GM19193 (cell line): ENCODE data around the gene CSPG4.

ENCODE experiments used
- POLR2A ChIP-seq: IDR thresholded peaks from 4 replicates; pipeline ENCODE4 v1.6.1; 2011; ENCODE audit not compliant: insufficient read depth, insufficient read length; ENCODE audit errors: extremely low read depth

Gene CSPG4

DNA sequence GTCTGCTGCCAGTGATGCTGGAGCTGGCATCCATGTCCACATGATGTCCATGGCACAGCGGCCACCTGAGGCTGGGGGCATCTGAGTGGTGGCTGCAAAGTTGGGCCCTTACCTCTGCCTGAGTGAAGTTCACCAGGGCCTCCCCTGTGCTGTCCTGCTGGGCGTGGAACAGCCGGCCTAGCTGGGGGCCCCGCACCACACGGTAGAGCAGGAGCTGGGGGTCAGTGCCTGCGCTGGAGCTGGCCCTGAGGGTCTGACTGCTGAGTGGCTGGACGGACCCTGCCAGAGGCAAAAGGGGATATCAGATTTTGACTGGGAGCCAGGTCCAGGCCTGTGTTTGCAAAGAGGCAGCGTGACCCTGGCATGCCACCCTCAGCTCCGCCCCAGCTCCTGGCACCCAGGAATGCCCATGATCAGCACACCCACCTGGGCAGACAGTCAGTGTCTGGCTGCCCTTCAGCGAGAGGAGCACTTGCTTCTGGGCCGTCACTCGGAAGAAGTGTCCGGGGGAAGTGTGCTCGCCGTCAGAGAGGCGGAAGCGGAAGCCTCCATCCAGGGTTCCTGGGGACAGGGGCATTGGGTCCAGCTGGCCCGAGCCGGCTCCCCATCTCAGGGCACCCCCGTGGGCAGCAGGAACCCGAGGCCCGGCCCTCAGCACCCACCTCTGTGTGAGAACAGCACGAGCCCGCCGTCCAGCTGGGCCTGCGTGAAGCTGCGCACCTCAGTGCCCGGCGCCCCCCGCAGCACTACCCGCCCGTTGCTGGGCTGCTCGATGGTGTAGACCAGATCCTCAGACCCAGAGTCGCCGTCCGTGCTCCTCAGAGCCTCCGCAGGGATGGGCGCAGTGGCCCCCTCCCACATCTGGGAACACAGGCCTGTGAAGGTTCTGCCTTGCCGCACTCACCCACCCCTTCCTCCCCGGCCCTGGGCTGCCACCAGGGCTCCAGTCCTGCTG is 30.2 kb downstream of the CSPG4 start:
- TF ChIP-seq POLR2A: no peak

DNA sequence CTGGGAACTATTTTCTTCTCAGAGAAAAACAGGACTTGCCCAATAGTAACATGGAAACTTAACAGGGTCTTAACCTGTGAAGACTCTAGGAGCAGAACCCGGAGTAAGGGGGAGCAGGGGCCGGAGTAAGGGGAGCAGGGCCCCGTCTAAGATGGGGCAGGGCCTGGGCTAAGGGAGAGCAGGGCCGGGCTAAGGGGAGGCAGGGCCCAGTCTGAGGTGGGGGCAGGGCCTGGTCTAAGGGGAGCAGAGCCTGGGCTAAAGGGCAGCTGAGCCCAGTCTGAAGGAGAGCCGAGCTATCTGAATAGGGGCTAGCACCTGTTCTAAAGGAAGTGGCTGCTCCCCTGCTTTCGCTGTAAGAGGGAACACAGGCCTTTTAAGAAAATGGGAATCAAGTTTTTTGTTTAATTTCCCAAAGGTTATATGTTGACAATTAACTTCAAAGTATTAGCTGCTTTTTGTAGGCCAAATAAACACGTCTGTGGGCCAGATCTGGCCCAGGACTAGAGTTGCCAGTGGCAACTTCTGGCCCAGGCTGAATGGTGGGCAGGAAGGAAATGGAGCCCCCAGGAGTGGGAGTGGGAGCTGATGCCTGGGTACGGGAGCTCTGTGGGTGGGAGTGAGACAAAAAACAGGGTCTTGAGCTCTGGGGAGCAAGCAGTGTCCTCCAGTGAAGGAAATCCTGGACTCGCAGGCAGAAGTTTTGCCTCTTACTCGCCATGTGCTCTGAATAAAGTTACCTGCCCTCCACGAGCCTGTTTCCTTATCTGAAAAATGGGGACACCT is 32.5 kb downstream of the CSPG4 start:
- TF ChIP-seq POLR2A: no peak

DNA sequence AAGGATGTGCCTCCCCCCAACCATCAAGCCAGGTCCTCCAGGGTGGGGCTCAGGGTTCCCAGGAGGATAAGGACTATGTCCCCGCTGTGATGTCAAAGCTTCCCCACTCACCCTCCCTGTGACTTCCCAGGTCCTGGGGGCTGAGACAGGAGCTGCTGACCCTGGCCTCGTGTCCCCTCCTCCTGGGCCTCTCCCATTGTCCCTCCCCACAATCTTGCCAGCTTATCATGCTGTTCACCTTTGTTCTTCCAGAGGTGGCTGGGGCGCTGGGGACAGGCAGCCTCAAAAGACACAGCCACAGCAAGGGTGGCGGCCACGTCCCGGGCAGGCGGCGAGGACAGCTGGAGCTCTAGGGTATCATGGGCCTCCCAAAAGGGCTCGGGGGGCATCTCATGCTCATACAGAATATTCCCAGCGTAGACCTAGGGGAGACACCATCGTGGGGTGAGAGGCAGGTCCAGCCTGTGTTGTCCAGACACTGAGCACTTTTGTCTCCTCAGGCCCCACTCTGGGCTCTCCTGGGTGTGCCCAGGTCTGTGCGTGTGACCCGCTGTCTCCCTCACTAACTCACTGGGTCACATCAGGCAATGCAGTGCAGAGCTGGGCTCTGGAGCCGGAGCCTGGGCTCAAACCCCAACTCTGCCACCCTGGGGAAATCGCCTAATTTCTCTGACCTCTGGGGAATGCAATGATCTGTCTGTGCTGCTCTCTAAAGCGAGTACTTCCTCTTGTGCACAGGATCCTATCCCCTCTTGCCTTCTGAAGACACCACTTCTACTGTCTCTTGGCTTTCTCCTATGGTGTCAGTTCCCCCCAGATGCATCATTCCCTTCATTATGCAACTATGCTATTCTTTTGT is 35.0 kb downstream of the CSPG4 start:
- TF ChIP-seq POLR2A: no peak

DNA sequence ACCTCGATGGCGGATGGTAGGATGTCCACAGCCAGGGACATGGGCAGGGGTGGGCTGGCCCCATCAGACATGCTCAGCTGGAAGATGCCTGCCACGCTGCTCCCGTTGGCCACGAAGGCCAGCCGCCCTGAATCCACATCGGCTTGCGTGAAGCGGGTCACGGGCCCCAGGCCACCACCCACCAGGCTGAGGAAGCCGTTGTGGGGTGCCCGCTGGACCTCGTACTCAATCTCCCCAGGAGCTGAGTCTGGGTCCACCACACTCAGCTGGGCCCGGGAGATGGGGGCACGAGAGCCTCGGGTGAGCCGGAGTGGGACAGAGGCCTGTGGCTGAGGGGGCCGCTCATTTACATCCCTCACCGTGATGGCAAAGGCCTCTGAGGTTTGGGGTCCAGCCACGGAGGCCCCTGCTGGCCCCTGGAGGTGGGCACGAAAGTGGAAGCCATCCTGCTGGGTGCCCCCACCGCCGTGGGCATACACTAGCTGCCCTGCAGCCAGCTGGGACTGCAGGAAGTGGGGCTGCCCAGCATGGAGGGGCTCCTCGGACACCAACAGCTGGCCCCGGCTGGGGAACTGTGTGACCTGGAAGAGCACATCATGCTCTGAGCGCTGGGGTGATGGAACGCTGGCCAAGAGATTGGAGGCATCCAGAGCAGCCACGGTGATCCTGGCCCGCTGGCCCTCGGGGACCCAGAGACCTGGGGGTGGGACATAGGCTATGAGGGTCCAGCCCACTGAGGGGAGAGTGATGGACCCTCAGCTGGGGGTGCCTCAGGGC is 35.8 kb downstream of the CSPG4 start:
- no peak for TF ChIP-seq POLR2A

DNA sequence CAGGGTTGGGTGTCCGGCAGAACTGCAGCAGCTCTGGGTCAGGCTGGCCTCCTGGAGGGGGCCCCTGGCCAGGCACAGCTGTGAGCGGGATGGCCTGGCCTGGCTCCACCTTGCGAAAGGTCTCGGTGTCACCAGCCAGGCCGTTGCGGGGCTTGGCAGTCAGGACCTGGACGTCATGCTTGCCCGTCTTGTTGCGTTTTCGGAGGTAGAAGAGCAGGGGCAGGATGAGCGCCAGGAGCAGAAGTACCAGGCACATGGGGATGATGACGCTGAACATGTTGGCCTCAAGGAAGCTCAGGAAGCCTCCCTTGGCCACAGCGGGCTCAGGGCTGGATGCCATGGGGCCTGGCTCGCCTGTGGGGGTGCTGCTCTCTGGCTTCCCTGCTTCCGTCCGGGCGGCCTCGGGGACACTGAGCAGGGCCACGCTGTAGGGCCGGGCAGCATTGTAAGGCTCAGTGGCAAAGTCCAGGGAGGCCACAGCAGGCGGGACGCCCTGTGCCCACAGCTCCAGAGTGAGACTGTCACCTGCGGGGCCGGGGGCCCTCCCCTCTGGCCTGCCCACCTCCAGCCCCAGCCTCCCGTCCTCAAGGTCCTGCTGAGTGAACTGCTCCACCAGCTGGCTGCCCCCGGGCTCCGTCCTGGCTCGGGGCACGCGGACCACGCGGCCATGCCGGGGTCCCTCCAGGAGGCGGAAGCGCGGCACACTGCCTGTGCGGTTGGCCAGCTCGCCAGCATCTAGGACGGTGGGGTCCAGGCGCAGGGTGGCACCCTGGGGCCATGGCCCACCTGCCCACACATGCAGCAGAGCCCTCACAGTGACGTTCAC is 36.9 kb downstream of the CSPG4 start:
- no peak for TF ChIP-seq POLR2A

DNA sequence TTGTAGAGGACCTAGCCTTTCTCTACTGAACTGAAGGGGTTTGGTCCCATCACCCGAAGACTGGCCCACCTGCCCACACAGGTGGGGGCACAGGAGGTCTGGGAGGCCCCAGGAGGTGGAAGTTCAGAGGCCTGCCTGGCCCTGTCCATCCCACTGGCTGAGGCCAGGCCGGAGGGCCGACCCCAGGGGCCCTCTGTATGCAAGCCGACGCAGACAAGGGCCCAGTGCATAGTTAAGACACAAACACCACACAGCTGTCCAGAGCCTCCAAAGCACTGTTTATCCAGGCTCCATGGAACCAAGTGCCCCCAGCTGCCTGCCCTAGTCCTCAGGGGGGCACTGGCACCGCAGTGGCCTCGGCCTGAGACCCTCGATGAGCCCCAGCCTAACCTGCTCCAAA is 38.3 kb downstream of the CSPG4 start:
- TF ChIP-seq POLR2A: no peak

DNA sequence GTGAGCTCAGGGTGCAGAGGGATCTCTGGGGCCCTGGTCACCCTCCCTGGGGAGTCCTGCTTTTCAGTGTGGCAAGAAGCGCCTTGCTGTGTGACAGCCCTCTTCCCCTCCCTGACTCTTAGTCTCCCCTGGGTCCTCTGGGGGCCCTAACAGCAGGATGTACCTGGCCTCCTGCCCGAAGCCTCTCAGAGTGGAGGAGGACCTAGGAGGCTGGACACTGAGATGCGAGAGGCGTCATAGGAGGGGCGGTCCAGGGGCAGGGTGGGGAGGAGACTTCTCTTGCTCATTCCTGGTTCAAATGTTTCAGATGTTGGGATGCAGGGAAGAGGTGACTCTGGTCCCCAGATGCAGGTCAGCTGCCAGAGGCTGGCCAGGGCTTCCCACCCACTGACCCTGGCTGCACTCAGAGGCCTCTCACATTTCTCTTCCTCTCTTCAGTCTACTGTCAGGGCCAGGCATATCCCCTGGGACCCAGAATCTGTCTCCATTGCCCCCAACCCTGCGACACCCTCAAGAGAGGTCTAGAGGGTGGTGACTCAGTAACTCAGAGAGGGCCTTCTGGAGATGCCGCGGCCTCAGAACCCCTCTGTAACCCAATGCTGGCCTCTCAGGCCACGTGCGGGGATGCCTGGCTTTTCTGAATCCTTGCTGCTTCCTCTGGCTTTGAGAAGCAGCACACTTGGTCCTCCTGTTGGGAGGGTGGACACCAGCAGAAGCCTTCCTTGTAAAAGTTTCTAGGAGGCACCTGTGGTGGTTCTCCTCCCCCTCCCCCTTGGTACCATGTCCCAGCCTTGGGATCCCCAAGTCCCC is 39.0 kb downstream of the CSPG4 start:
- TF ChIP-seq POLR2A: no peak

DNA sequence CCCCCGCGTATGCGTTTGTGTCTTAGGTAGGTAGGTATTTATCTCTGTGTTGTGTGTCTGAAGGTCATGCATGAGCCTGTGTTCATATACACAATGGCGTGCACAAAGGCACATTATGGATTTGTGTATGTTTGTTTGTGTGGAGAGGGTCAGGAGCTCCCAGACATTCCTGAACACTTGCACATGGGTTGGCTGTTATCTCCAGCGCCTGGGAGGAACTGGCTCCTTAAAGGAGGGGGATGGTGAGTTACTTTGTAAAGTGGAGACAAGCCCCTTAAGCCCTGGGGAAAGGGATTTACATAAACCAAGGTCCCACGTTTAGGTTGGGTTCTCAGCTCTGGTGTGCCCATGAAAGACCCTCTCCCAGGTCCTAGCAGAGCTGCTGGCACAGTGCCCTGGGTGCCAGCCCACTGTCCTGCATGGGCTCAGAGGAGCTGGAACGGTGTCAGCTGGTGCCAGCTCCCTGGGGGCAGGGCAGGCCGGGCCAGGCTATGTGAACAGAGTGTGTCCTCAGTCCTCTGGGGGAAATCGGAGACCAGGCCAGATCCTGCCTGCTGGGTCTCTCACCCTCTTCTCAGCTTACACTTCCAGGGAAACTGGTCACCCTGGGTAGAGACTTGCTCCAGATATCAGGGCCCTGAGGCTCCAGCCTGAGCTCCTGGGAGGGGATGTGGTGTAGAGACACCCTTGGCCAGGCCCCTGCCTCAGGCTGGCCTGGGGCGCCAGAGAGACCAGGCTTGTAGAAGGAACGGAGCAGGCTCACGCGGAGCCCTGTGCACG is 39.8 kb downstream of the CSPG4 start:
- no peak for TF ChIP-seq POLR2A

DNA sequence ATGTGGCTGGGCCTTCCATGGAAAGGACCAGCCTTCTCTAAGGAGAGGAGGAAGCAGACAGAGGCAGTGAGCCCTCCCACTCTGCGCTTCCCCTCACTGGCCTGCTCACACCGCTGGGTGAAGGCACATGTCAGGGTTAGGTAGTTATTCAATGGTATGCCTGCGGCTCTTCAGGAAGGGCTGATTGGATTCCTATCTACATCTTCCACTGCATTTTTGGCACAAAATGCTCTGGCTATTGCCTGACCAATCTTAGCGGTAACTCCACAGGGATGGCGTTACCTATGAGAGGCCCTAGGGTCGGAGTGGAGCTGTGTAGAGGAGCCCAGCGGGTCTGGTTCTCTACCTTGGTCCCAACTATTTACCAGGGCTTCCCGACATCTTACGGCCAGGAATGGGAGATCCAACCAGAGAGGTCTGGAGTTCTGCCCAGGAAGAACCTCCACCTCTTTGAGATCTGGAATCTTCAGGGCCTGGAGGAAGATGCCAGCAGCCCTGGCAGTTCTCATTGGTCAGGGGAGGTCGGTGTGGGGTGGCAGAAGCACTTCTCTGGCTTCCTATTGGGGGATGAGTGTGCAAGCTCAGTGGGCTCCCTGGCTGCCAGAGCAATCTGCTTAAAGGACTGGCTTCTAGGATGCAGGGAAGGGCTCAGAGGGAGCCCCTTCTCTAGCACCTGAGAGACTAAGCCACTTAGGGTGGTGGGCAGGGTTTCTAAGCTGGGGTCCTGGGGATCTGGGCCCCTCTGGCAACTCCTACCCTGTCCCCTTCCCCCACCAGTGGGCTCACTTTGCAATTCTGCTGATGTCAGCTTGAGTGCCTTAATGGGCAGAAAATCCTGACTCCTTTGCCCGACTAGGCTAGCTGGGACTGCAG is 40.7 kb downstream of the CSPG4 start:
- no peak for TF ChIP-seq POLR2A

DNA sequence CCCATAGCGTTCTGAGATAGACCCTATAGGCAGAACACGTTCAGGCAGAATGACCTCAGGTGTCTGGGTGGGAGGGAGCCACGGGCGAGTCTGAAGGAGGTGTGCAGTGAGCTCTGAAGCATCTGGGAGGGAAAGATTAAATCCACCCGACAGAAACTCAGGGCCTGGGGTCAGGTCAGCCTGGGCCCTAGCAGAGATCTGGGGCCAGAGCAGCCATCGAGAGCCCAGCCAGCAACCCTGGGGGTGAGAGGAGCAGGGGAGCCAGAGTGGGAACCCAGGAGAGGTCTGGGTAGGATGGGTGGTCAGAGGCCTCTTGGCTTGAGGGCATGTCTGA is 42.8 kb downstream of the CSPG4 start:
- TF ChIP-seq POLR2A: no peak
